Hepatocyte (in vitro differentiated cells): ENCODE measurements around the gene PIWIL4. TPM values are rescaled to one million over a fixed set of nuclear protein-coding genes. Genes with fewer than 3 reads are reported as not detected.

Experiments used
- DNase-seq: peaks from one replicate; pipeline ENCODE4 v3.0.0-alpha.2; 2016; ENCODE audit warnings: low spot score
- H2AFZ ChIP-seq: fragments of 200-600 bp; sonication (generic); 2 replicates; pipeline ENCODE4 v1.6.0; 2016; ENCODE audit warnings: antibody characterized with exemption, mild to moderate bottlenecking
- H3K27ac ChIP-seq: fragments of 200-600 bp; sonication (generic); 2 replicates; pipeline ENCODE4 v1.5.1; 2016; ENCODE audit warnings: mild to moderate bottlenecking
- H3K27me3 ChIP-seq: fragments of 200-600 bp; sonication (generic); 2 replicates; pipeline ENCODE4 v1.6.1; 2016
- H3K36me3 ChIP-seq: fragments of 200-600 bp; sonication (generic); replicated peaks from 2 replicates; pipeline ENCODE4 v1.5.1; 2016; ENCODE audit warnings: low read depth; ENCODE audit not compliant: insufficient read depth
- H3K4me1 ChIP-seq: fragments of 200-600 bp; sonication (generic); 2 replicates; pipeline ENCODE4 v1.5.1; 2016; ENCODE audit warnings: mild to moderate bottlenecking, moderate library complexity; ENCODE audit not compliant: insufficient read depth
- H3K4me2 ChIP-seq: fragments of 200-600 bp; sonication (generic); 2 replicates; pipeline ENCODE4 v1.6.0; 2016
- H3K4me3 ChIP-seq: fragments of 200-600 bp; sonication (generic); 2 replicates; pipeline ENCODE4 v1.5.1; 2016; ENCODE audit warnings: mild to moderate bottlenecking
- H3K79me2 ChIP-seq: fragments of 200-600 bp; sonication (generic); 2 replicates; pipeline ENCODE4 v1.6.0; 2017; ENCODE audit warnings: mild to moderate bottlenecking
- H3K9me2 ChIP-seq: fragments of 200-600 bp; sonication (generic); replicated peaks from 2 replicates; pipeline ENCODE4 v1.6.0; 2017; ENCODE audit warnings: mild to moderate bottlenecking; ENCODE audit not compliant: insufficient read depth
- H3K9me3 ChIP-seq: fragments of 200-600 bp; sonication (generic); 2 replicates; pipeline ENCODE4 v1.5.1; 2016; ENCODE audit warnings: low read depth, mild to moderate bottlenecking
- H4K20me1 ChIP-seq: fragments of 200-600 bp; sonication (generic); 2 replicates; pipeline ENCODE4 v1.6.0; 2016; ENCODE audit warnings: mild to moderate bottlenecking; ENCODE audit not compliant: insufficient read depth, poor library complexity, severe bottlenecking
- CTCF ChIP-seq: fragments of 200-600 bp; sonication (generic); IDR thresholded peaks from 2 replicates; pipeline ENCODE4 v1.5.1; 2016; ENCODE audit warnings: antibody characterized with exemption, mild to moderate bottlenecking; ENCODE audit not compliant: poor library complexity
- EZH2 ChIP-seq: fragments of 200-600 bp; sonication (generic); IDR thresholded peaks from 2 replicates; pipeline ENCODE4 v1.6.1; 2016; ENCODE audit warnings: antibody characterized with exemption, mild to moderate bottlenecking, borderline replicate concordance
- EZH2phosphoT487 ChIP-seq: fragments of 200-600 bp; sonication (generic); IDR thresholded peaks from one replicate; pipeline ENCODE4 v1.6.1; 2018; ENCODE audit warnings: antibody characterized with exemption, mild to moderate bottlenecking, low read depth, moderate library complexity; ENCODE audit not compliant: unreplicated experiment, severe bottlenecking
- WGBS: methylation state at CpG from one replicate; pipeline ENCODE4 v1.1.6; 2016; ENCODE audit warnings: low lambda C conversion rate; ENCODE audit errors: missing lambda C conversion rate; 5-methylcytosine and 5-hydroxymethylcytosine counted together
- polyA plus RNA-seq: library from polyadenylated mRNA; unstranded; fragments of >200 nt; fragmentation: Nextera tagmentation; extraction: Ambion mirVana; gene quantifications from 2 replicates; pipeline ENCODE4 v1.2.1, GENCODE V29; 2016
- total RNA-seq: library from RNA; depleted of rRNA; stranded (reverse); fragments of >200 nt; gene quantifications from 2 replicates; pipeline ENCODE4 v1.2.3, GENCODE V29; 2014

The PIWIL4 gene
- total and polyA plus RNA-seq, 2 experiments from 2014 or later, result 2.1 to 2.4 TPM

GRCh38 chr11:94593030-94593429, 25.9 kb downstream of the PIWIL4 start:
- no peak overlapping the region for H3K4me2 ChIP-seq
- H3K27me3 ChIP-seq, result no peaks in the 10 kb centered on the region
- no peaks in the 10 kb centered on the region for H4K20me1 ChIP-seq
- no peaks in the 10 kb centered on the region for H3K9me3 ChIP-seq
- no peak overlapping the region for H3K4me3 ChIP-seq
- no peak for DNase-seq
- no peaks in the 10 kb centered on the region for H3K9me2 ChIP-seq
- no peaks in the 10 kb centered on the region for H3K4me1 ChIP-seq
- TF ChIP-seq EZH2phosphoT487, result no peak
- TF ChIP-seq EZH2, result no peak
- no peak for TF ChIP-seq CTCF
- no peak overlapping the region for H3K27ac ChIP-seq
- no peak overlapping the region for H2AFZ ChIP-seq
- H3K36me3 ChIP-seq, result no peaks in the 10 kb centered on the region
- WGBS, result 85% methylated on average over 2 of the region's 2 CpGs
- no peaks in the 10 kb centered on the region for H3K79me2 ChIP-seq

- DNase-seq, result no peak
- Histone ChIP-seq H3K27me3 (no peaks in the 10 kb centered on the region), H3K9me3 (no peaks in the 10 kb centered on the region), H3K27ac (no peak overlapping the region), H3K4me3 (no peak overlapping the region), H3K36me3 (no peaks in the 10 kb centered on the region), H3K4me2 (no peak overlapping the region), H4K20me1 (no peaks in the 10 kb centered on the region), H3K9me2 (no peaks in the 10 kb centered on the region), H2AFZ (no peak overlapping the region), H3K79me2 (no peaks in the 10 kb centered on the region), H3K4me1 (no peaks in the 10 kb centered on the region)
- no peak for TF ChIP-seq CTCF
- TF ChIP-seq EZH2phosphoT487, result no peak
- TF ChIP-seq EZH2, result no peak
- 94% methylated on average over 6 of the region's 6 CpGs for WGBS
Observed at GRCh38 chr11:94595076-94595475, 27.9 kb downstream of the PIWIL4 start.

GRCh38 chr11:94597896-94598295, 30.7 kb downstream of the PIWIL4 start:
- TF ChIP-seq EZH2 (no peak), EZH2phosphoT487 (no peak), CTCF (peak; percentile 32)
- Histone ChIP-seq H3K79me2 (no peaks in the 10 kb centered on the region), H3K4me1 (peaks cover 7% of the 10 kb centered on the region), H3K9me2 (no peaks in the 10 kb centered on the region), H4K20me1 (no peaks in the 10 kb centered on the region), H3K4me3 (no peak overlapping the region), H3K9me3 (no peaks in the 10 kb centered on the region), H2AFZ (no peak overlapping the region), H3K36me3 (no peaks in the 10 kb centered on the region), H3K4me2 (no peak overlapping the region), H3K27ac (no peak overlapping the region), H3K27me3 (no peaks in the 10 kb centered on the region)
- WGBS, result 67% methylated on average over 2 of the region's 2 CpGs
- no peak for DNase-seq

- Histone ChIP-seq H3K9me3 (no peaks in the 10 kb centered on the region), H3K4me2 (no peak overlapping the region), H3K27me3 (no peaks in the 10 kb centered on the region), H3K79me2 (no peaks in the 10 kb centered on the region), H3K9me2 (no peaks in the 10 kb centered on the region), H3K4me3 (no peak overlapping the region), H3K4me1 (peaks cover 14% of the 10 kb centered on the region), H3K27ac (no peak overlapping the region), H4K20me1 (no peaks in the 10 kb centered on the region), H2AFZ (no peak overlapping the region), H3K36me3 (no peaks in the 10 kb centered on the region)
- TF ChIP-seq EZH2 (no peak), EZH2phosphoT487 (no peak), CTCF (no peak)
- 95% methylated on average over 3 of the region's 3 CpGs for WGBS
- no peak for DNase-seq
Observed at GRCh38 chr11:94599510-94599909, 32.3 kb downstream of the PIWIL4 start.
